HS-5 (cell line): Measurements from ENCODE around the gene UBE2A.

ENCODE experiments used
- DNase-seq: peaks from one replicate; pipeline ENCODE4 v3.0.0-alpha.2; 2012; ENCODE audit warnings: low read depth

The UBE2A gene

DNA sequence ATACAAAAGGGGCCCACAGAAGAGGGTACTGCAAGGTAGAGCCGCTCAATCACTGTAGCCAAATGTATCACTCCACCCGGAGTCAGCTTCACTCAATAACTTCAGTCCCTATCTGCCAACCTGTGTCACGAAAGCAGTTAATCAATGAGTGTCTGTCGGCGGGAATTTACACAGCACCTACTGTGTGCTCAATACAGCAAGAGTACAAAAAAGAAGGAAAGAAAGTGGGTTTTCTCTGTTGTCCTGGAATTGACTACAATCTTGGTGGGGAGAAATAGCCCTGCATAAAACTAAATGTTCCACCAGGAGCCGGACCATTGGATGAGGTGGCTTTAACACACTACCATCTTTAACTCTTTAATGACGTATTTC lies 32.6 kb downstream of the UBE2A start:
- DNase-seq: no peak

DNA sequence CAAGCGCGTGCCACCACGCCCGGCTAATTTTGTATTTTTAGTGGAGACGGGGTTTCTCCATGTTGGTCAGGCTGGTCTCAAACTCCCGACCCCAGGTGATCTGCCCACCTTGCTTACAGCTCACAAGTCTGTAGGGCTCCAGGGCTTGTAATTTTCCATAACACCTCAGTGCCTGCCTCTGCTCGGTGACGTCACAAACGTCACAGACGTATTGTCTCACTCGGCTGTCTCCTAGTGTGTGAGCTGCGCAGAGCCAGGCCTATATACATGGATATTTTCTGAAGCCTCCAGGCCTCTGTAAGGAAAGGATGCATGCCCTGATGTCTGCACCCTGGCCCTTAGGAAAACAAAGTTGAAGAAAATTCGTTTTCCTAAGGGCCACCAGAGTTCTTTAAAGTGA lies 40.4 kb downstream of the UBE2A start:
- no peak for DNase-seq

DNA sequence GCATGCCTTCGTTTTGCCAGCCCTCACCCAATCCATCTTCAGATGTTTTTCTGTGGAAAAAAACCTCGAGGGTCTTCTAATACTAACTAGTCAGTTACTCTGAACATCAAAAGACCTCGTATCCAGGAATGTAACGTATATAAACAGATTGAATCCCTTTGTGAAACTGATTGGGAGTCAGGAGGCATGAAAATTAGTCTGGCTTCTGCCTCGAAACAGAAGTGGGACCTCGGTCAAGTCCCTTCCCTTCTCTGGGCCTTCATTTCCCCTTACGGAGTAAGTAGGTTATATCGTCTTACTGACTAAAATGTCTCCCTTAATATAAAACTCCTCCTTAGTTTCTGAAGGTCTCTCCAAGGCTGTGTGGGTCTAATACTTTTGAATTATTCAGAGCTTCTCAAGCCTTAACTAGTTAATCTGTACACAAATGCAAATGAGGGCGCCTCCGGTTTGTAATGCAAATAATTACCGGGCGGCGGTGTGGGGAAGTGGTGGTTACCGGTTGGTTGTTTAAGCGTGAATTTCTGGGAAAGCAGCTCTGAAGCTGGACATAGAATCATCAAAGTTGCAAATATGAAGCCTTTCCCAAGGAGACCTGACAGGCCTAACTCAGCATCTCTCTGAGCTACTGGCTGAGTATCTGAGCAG lies 43.3 kb downstream of the UBE2A start:
- DNase-seq: no peak

DNA sequence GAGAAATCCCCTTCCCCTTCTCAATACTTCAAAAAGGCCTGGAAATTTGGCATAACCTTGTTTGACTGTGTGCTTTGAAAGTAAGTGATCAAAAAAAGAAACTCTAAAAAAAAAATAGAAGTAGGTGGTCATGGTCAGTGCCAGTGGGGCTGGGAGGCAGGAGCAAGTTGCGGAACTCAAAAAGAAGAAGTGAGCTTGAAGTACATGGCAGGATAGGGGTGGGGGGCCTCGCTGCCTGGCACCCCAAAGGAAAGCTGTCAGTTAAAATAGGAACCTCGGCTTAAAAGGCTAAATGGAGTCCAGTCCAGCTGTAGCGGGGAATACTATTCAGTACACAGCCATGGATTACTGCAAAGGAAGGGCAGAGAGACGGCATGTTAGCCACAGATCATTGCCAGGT lies 44.1 kb downstream of the UBE2A start:
- DNase-seq: no peak

DNA sequence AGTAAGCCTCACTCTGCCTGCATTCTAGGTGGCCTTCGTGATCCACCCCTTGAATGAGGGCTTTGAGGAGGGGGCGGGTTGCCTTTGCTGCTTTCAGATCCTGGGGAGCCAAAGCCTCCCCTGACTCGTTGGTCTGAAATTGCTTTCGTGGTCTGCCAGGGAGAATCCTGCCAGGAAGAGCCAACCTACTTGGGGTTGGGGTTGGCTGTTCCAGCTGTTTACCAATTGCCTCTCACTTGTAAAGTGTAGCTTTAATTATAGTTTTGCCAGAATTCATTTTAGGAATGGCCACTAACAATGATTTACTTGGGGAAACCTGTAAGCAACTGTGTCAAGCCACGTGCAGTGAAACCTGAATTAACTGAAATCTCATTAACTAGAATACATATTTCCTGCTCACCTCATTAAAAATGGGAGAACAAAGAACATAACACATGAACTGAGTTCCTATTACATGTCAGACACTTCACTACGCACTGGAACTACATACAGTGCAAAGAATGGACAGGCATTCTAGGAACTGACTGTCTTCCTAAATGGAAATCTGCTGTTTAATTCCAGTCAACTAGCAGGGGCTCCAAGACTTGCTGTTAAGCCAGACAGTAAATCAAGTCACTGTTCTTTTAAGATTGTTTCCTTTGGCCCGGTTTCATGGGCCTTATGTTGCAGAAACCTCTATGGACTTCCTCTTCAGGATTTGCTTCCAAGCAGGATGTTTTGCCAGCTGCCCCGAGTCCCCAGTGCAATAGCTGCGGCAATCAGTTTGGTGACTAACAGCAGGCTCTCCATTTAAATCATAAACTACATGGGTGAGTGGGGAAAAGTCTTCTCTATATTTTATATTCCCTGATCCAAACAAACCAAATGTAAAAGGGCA lies 48.2 kb downstream of the UBE2A start:
- DNase-seq: peak; percentile 4

DNA sequence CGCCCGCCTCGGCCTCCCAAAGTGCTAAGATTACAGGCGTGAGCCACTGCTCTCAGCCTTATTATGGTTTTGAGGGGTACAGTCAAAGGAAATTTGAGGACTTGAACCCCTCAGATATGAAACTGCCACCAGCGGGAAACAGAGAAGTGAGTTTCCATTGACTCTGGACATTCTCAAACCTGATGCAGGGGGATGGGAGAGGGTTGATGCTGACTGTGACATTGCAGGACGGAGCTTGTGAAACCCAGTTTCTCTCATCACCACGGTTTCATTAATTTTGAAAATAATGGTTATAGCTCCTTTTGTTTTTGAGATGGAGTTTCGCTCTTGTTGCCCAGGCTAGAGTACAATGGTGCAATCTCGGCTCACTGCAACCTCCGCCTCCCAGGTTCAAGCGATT lies 50.1 kb downstream of the UBE2A start:
- no peak for DNase-seq

DNA sequence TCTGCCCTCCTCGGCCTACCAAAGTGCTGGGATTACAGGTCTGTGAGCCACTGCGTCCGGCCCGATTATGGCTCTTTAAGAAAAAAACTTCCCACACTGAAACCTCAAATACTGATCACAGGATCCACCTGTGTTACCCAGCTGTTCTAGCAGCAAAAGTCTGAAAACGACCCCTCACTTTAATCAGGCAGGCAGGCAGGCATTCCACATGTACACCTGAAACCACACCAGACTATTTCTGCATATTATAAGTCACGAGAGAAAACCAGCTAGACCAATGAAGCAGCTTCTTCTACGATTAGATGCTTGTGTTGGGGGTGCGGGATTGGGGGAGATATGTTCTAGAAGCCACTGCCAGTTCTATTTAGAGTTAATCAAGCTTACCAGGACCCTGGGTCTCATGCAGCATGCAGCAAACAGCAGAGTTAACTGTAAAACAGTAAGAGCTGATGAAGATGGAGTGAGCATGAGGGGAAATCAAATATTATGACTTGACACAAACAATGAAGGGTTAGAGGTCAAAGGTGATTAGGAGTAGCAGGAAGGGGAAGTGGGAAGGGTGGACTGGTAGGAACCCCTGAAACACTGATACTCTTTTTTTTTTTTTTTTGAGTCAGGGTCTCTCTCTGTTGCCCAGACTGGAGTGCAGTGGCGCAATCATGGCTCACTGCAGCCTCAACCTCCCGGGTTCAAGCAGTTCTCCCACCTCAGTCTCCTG lies 50.7 kb downstream of the UBE2A start:
- no peak for DNase-seq

DNA sequence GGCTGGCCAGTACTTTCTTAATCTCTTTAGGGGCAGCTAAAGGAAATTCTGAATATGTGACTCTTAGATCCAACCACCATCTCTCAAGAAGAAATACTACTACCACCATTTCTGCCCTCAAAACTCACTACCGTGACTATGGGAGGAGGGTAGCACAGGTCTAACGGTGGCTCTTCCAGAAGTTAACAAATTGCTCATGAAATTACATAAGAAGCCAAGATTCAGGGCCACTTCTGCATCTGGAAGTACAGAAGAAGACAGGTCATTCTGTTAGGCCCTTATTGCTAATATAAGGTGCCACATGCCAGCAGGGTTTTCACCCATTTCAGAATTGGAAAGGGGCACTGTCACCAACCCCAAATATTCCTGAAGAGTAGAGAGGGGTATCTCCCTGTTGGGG lies 51.5 kb downstream of the UBE2A start:
- no peak for DNase-seq
